H1 (cell line): Measurements from ENCODE around the gene MVK. TPM values are rescaled to one million over a fixed set of nuclear protein-coding genes. Genes with fewer than 3 reads are reported as not detected.

Source experiments
- CBX5 ChIP-seq: fragments of 300-800, 300-1000 bp; sonication (generic); IDR thresholded peaks from 2 replicates; pipeline ENCODE4 v1.7.1; 2016; ENCODE audit warnings: antibody characterized with exemption, low read length, low read depth
- MAFK ChIP-seq: IDR thresholded peaks from 2 replicates; pipeline ENCODE4 v1.6.1; 2012; ENCODE audit warnings: low read depth, mild to moderate bottlenecking, improper control_type of control experiment, low read length
- RBBP5 ChIP-seq: IDR thresholded peaks from 2 replicates; pipeline ENCODE4 v1.7.1; 2012; ENCODE audit warnings: low read depth, mild to moderate bottlenecking, inconsistent platforms, low read length, moderate library complexity, borderline replicate concordance
- RXRA ChIP-seq: IDR thresholded peaks from 2 replicates; pipeline ENCODE4 v1.6.1; 2011; ENCODE audit warnings: low read depth, mild to moderate bottlenecking, low read length, moderate library complexity; ENCODE audit not compliant: insufficient read depth
- SAP30 ChIP-seq: fragments of 300-600 bp; sonication (generic); IDR thresholded peaks from 2 replicates; pipeline ENCODE4 v1.7.1; 2012; ENCODE audit warnings: low read length, moderate library complexity, mild to moderate bottlenecking, inconsistent platforms; ENCODE audit not compliant: insufficient read depth, insufficient replicate concordance
- ZNF274 ChIP-seq: IDR thresholded peaks from 2 replicates; pipeline ENCODE4 v1.7.0; 2012; ENCODE audit warnings: low read length, borderline replicate concordance; ENCODE audit errors: extremely low read depth
- polyA plus RNA-seq, 7 experiments: library from polyadenylated mRNA; depleted of rRNA in 3 of 7; stranded (reverse) in 5 of 7; unstranded in 2 of 7; fragments of >200 nt in 5 of 7; fragments of 200-250 nt in 2 of 7; gene quantifications; 1 replicate in 5 of 7; 2 replicates in 1 of 7; 4 replicates in 1 of 7; pipeline versions ENCODE4 v1.2.1 to v1.2.3, GENCODE V29; 2011 to 2013; ENCODE audit warnings: missing spikeins in 2 of 7, mixed read lengths in 2 of 7
- total RNA-seq: library from RNA; stranded (reverse); fragmentation: NEBNext Ultra II Directional; extraction: Animal tissue kit (Norgen Biotek cat#: 25700); gene quantifications from 2 replicates; pipeline ENCODE4 v1.2.1, GENCODE V29; 2021

Gene MVK
- total and polyA plus RNA-seq, 2 of the 8 experiments (the other 6 are each of a cell fraction or from before 2014, with no cell fraction given), result 15.7 to 20.9 TPM

DNA sequence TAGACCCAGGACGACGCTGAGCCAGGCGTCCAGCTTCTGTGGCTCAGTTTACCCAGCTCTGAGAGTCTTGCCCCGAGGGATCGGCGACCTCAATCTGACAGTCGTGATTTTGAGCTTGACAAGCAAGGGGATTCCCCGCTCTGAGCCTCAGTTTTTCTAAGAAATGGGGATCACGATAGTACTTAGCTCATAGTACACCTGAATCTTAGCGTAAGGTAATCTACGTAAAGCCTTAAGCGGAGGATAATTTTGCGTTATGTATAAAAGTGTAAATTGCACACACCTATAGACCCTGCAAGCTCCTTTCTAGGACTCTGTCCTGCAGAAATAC, 285 bp downstream of the MVK start (continued):
- TF ChIP-seq CBX5 (no peak), MAFK (no peak), RBBP5 (no peak), ZNF274 (no peak), RXRA (no peak), SAP30 (peak; percentile 53)
